Esophagus muscularis mucosa (tissue), 4 donors: ENCODE measurements around the gene ANO10. TPM values are rescaled to one million over a fixed set of nuclear protein-coding genes. Genes with fewer than 3 reads are reported as not detected.

Source experiments
- DNase-seq: peaks from one replicate; pipeline ENCODE4 v3.0.0-alpha.2; 2017; ENCODE audit errors: extremely low spot score
- H3K27ac ChIP-seq, 4 donors: fragments of 200-600 bp; sonication (generic); replicated peaks in 1 of 4; 1 replicate in 3 of 4; 2 replicates in 1 of 4; pipeline ENCODE4 v1.5.1; 2016 to 2019; ENCODE audit warnings: mild to moderate bottlenecking in 1 of 4
- H3K27me3 ChIP-seq, 4 donors: fragments of 200-600 bp; sonication (generic); one replicate each; pipeline versions ENCODE4 v1.5.1 to v1.6.0; 2016 to 2019
- H3K36me3 ChIP-seq, 4 donors: fragments of 200-600 bp; sonication (generic); one replicate each; pipeline ENCODE4 v1.5.1; 2016 to 2019
- H3K4me1 ChIP-seq, 4 donors: fragments of 200-600 bp; sonication (generic); one replicate each; pipeline ENCODE4 v1.5.1; 2016 to 2019
- H3K4me3 ChIP-seq, 4 donors: fragments of 200-600 bp; sonication (generic); 1 replicate in 2 of 4; 2 replicates in 2 of 4; pipeline ENCODE4 v1.5.1; 2016 to 2019; ENCODE audit warnings: mild to moderate bottlenecking in 4 of 4, moderate library complexity in 1 of 4
- H3K9me3 ChIP-seq, 4 donors: fragments of 200-600 bp; sonication (generic); 1 replicate in 3 of 4; 2 replicates in 1 of 4; pipeline ENCODE4 v1.5.1; 2016 to 2019
- CTCF ChIP-seq, 3 experiments: fragments of 200-600 bp in 2 of 3; fragments of 450-650 bp in 1 of 3; sonication (generic) in 2 of 3; IDR thresholded peaks; one replicate each; pipeline ENCODE4 v1.5.1; 2017 to 2019; ENCODE audit warnings: antibody characterized with exemption in 3 of 3, mild to moderate bottlenecking in 2 of 3, moderate library complexity in 1 of 3
- EP300 ChIP-seq: sonication (generic); formaldehyde crosslinking; IDR thresholded peaks from one replicate; pipeline ENCODE4 v1.6.1; 2017; ENCODE audit warnings: antibody characterized with exemption
- POLR2A ChIP-seq: fragments of 450-650 bp; IDR thresholded peaks from one replicate; pipeline ENCODE4 v1.6.1; 2017; ENCODE audit warnings: antibody characterized with exemption, moderate library complexity, mild to moderate bottlenecking, low read depth
- POLR2AphosphoS5 ChIP-seq, 2 donors: sonication (generic); formaldehyde crosslinking; IDR thresholded peaks; one replicate each; pipeline ENCODE4 v1.6.1; 2017; ENCODE audit warnings: antibody characterized with exemption in 2 of 2
- WGBS: methylation state at CpG from one replicate; pipeline ENCODE4 v1.1.5; 2018; 5-methylcytosine and 5-hydroxymethylcytosine counted together
- intact Hi-C: fragments of 100-400 bp; cut with DNase I; formaldehyde crosslinking; loops from one replicate; pipeline ENCODE4 v1.15.1; 2023
- total RNA-seq, 4 donors: library from RNA; depleted of rRNA; stranded (reverse); fragments of >200 nt; gene quantifications; one replicate each; pipeline versions ENCODE4 v1.1.0 to v1.2.1, GENCODE V29; 2016

The ANO10 gene
- total RNA-seq, 4 donors from 2014 or later = 19.2 to 26.2 (median 24.0) TPM

- Histone ChIP-seq H3K36me3 (no peaks in the 10 kb centered on the region), H3K4me1 (peaks cover 0 to 11% (median 6%) of the 10 kb centered on the region in 4 donors), H3K4me3 (no peak overlapping the region), H3K27ac (no peak overlapping the region), H3K9me3 (no peaks in the 10 kb centered on the region), H3K27me3 (no peaks in the 10 kb centered on the region)
- TF ChIP-seq EP300 (no peak), POLR2A (no peak), CTCF (IDR thresholded peaks at IDR 0.05) (no peak), POLR2AphosphoS5 (IDR thresholded peaks at IDR 0.05) (no peak)
- whole genome bisulfite sequencing = 96% methylated on average over 2 of the region's 2 CpGs
- no peak for DNase-seq
- intact Hi-C loops = no loop called here
Measured at GRCh38 chr3:43451670-43452254, 170.0 kb downstream of the ANO10 start.

GRCh38 chr3:43448098-43448497 is 173.7 kb downstream of the ANO10 start:
- H3K27ac ChIP-seq = no peak overlapping the region
- H3K9me3 ChIP-seq = no peaks in the 10 kb centered on the region
- H3K4me1 ChIP-seq = no peaks in the 10 kb centered on the region
- H3K4me3 ChIP-seq = no peak overlapping the region
- TF ChIP-seq POLR2AphosphoS5 (IDR thresholded peaks at IDR 0.05) = no peak
- no peak for TF ChIP-seq CTCF (IDR thresholded peaks at IDR 0.05)
- no peak for TF ChIP-seq POLR2A
- TF ChIP-seq EP300 = no peak
- H3K27me3 ChIP-seq = no peaks in the 10 kb centered on the region
- no peaks in the 10 kb centered on the region for H3K36me3 ChIP-seq
- DNase-seq = no peak
- 94% methylated on average over 1 of the region's 1 CpG for WGBS
- intact Hi-C loops = no loop called here

- Histone ChIP-seq H3K27me3 (no peaks in the 10 kb centered on the region), H3K27ac (no peak overlapping the region), H3K4me3 (no peak overlapping the region), H3K4me1 (no peaks in the 10 kb centered on the region), H3K9me3 (no peaks in the 10 kb centered on the region), H3K36me3 (no peaks in the 10 kb centered on the region)
- intact Hi-C loops = no loop called here
- DNase-seq = no peak
- 88% methylated on average over 4 of the region's 4 CpGs for WGBS
- TF ChIP-seq POLR2A = no peak
- no peak for TF ChIP-seq POLR2AphosphoS5 (IDR thresholded peaks at IDR 0.05)
Measured at GRCh38 chr3:43445820-43446219, 176.0 kb downstream of the ANO10 start.

GRCh38 chr3:43442872-43443395 is 178.9 kb downstream of the ANO10 start:
- 92% methylated on average over 2 of the region's 2 CpGs for WGBS
- no peak for DNase-seq
- TF ChIP-seq POLR2AphosphoS5 (IDR thresholded peaks at IDR 0.05) (no peak), POLR2A (no peak), CTCF (IDR thresholded peaks at IDR 0.05) (no peak), EP300 (no peak)
- H3K36me3 ChIP-seq = no peaks in the 10 kb centered on the region
- H3K4me3 ChIP-seq = no peak overlapping the region
- H3K27ac ChIP-seq = no peak overlapping the region
- intact Hi-C loops = no loop called here
- peaks cover 0 to 15% (median under 1%) of the 10 kb centered on the region in 4 donors for H3K9me3 ChIP-seq
- no peaks in the 10 kb centered on the region for H3K4me1 ChIP-seq
- no peaks in the 10 kb centered on the region for H3K27me3 ChIP-seq

GRCh38 chr3:43436507-43437140 is 185.2 kb downstream of the ANO10 start:
- peaks cover 0 to 2% (median under 1%) of the 10 kb centered on the region in 4 donors for H3K36me3 ChIP-seq
- TF ChIP-seq CTCF (IDR thresholded peaks at IDR 0.05) (no peak), POLR2AphosphoS5 (IDR thresholded peaks at IDR 0.05) (no peak), EP300 (no peak), POLR2A (no peak)
- 86% methylated on average over 3 of the region's 3 CpGs for WGBS
- no peak for DNase-seq
- H3K4me1 ChIP-seq = peaks cover 3 to 12% (median 5%) of the 10 kb centered on the region in 4 donors
- peaks cover 0 to 23% (median 3%) of the 10 kb centered on the region in 4 donors for H3K9me3 ChIP-seq
- H3K27me3 ChIP-seq = no peaks in the 10 kb centered on the region
- no peak overlapping the region for H3K4me3 ChIP-seq
- H3K27ac ChIP-seq = no peak overlapping the region
- intact Hi-C loops = no loop called here
